GM18909 (cell line): Measurements from ENCODE around the gene RBPJ.

Source experiments
- ATAC-seq: cut with Tn5 transposase; IDR thresholded peaks from one replicate; pipeline ENCODE4 v1.9.1; 2021; ENCODE audit warnings: mild to moderate bottlenecking; ENCODE audit not compliant: unreplicated experiment, poor library complexity

The RBPJ gene

DNA sequence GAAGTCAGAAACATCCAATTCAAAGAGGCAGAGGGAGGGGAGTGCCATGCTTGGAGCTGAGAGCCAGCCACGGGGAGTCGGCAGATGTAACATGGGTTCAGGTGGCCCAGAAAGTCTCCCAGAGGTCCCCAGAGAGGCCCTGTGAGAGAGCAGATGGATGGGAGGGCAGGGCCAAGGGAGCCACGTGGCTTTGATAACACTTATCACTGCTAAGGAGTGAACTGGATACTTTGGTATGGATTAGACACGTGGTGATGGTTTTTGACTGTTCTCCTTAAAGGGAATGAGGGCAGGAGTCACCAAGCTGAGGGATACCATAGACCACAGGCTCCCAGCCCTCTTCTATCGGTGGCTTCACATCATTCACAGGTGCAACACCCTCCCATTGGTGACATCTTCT lies 155.7 kb downstream of the RBPJ start:
- no peak for ATAC-seq

- ATAC-seq, result no peak
Measured at GRCh38 chr4:26478330-26478729, 157.5 kb downstream of the RBPJ start.

DNA sequence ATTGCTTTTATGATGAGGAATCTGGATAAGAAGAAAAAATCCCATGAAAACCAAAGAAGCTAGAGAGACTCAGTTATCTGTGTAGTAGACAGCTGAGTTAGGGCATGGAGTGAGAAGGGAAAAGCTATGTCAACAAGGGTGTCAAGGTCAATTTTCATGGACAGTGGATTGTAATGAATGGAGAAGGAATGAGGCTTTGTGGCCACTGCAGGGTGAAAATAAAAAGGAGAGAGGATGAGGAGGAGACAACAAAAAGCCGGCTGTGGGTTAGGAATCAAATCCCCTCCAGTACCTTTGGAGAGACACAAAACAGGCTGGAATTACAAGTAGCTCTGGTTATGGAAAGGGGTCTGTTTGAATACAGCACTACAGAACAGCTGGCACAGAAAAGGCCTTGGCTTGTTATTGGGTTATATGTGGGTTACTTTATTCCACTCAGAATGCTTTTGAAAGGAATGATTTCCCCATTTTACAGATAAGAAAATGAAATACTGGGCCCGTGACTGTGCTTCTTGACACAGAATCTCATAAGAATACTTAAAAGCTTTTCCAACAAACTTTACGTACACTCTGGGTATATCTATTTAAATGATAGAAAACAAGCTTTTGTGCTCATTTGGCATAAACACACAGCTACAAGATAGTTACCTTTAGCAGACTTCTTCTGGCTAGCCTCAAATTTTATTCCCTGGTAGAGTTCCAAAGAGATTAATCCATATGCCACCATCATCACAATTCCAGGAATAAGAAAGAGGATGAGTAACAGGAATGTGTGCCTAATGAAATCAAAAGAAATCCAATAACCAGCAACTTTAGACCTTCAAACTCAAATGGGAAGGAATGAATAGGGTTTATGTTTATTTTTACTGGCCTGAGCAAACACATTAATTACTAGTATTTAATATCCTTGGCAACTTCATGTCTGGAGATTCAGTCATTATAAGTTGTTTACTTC lies 162.0 kb downstream of the RBPJ start:
- no peak for ATAC-seq

GRCh38 chr4:26484032-26484515 lies 163.3 kb downstream of the RBPJ start:
- ATAC-seq, result no peak

DNA sequence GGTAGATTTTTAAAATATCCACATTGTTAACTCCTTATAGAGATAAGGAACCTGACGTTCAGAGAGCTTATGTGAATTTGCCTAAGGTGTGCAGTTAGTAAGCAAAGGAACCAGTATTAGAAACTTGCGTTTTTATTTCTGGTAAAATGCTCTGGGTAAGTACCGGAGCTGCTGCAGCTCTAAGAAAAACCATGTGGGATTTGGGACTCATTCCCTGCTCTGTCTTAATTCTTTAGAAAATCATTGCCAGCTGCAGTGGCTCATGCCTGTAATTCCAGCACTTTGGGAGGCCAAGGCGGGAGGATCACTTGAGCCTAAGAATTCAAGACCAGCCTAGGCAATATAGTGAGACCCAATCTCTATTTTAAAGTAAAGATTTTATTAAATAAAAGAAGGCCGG lies 163.7 kb downstream of the RBPJ start:
- no peak for ATAC-seq
